ENCODE results near the gene KIAA1958.

Gene KIAA1958

DNA sequence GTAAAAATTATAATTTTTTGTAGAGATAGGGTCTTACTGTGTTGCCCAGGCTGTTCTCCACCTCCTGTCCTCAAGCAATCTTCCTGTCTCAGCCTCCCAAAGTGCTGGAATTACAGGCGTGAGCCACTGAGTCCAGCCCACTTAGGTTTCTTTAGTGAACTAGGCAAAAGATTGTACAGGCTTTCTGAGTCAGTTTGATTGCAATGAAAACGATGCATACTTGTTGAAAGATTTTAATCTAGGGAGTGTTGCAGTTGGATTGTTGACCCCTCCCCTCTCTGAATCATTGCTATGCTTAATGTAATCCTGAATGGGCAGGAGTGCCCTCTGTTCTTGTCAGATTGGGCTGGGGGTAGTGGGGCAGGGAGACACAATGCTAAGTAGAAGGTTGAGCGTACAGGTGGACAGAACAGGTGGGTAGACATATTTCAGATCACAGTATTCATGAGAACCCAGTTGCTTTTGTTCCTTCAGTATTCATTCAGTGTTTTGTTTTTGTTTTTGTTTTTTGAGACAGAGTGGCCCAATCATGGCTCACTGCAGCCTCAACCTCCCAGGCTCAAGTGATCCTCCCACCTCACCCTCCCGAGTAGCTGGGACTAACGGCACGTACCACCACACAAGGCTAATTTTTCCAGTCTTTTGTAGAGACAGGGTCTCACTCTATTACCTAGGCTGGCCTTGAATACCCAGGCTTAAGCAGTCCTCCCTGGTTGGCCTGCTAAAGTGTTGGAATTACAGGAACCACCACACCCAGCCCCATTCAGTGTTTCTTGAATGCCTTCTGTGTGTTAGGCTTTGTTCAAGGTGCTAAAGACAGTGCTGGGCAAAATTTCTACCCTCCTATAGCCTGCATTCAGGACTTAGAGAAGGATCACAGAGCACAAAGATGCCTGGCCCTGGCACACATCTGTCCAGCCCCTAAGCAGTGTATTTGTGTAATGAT lies 70.1 kb downstream of the KIAA1958 start:
- DNase-seq (ENCODE audit: low read depth in 2 of 2), result peak in 1 of 2 donors; percentile 38
- H3K4me3 ChIP-seq (replicated peaks in 1 of 2; ENCODE audit: low read depth in 2 of 2, low read length in 2 of 2), result no peak overlapping the region
- TF ChIP-seq, protein P1, sequence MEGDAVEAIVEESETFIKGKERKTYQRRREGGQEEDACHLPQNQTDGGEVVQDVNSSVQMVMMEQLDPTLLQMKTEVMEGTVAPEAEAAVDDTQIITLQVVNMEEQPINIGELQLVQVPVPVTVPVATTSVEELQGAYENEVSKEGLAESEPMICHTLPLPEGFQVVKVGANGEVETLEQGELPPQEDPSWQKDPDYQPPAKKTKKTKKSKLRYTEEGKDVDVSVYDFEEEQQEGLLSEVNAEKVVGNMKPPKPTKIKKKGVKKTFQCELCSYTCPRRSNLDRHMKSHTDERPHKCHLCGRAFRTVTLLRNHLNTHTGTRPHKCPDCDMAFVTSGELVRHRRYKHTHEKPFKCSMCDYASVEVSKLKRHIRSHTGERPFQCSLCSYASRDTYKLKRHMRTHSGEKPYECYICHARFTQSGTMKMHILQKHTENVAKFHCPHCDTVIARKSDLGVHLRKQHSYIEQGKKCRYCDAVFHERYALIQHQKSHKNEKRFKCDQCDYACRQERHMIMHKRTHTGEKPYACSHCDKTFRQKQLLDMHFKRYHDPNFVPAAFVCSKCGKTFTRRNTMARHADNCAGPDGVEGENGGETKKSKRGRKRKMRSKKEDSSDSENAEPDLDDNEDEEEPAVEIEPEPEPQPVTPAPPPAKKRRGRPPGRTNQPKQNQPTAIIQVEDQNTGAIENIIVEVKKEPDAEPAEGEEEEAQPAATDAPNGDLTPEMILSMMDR (IDR thresholded peaks at IDR 0.05; ENCODE audit: low read depth, low read length), result no peak

DNA sequence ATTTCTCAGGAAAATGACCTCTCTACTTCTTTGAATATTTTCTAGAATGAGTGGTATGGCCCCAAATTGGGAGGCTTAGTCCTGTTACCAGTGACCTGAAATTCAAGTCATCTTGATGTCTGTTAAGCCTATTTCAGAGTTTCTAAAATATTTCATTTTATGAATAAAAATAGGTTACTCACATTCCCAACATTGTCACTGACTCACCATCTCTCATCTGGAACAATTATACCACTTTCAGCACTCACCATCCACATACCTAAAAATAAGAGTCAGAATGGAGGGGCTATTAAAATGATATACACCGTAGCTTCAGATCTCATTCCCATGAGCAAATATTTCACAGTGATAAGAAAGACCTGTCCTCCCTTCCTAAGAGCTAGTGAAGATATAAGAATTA lies 71.8 kb downstream of the KIAA1958 start:
- TF ChIP-seq, protein P1 (IDR thresholded peaks at IDR 0.05; ENCODE audit: low read depth, low read length), result no peak
- peak in 1 of 2 donors; percentile 51 for DNase-seq (ENCODE audit: low read depth in 2 of 2)
- no peak overlapping the region for H3K4me3 ChIP-seq (replicated peaks in 1 of 2; ENCODE audit: low read depth in 2 of 2, low read length in 2 of 2)

DNA sequence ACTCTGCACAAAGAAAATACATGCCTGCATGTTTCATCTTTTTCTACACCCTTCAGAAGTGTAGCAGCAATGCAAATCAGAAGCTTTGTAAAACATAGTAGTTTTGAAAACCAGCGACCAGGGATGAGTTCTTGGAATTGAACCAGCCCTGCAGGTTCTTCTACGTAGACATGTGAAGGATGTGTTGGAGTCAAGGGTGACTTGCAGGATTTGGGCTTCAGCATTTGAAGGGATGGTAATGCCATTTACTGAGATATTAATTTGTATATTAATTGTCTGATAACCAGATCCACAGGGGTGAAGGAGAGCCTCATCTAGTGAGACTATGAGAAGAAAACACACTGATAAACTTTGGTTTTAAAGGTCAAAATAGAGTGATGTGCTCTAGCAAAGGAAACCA lies 72.4 kb downstream of the KIAA1958 start:
- H3K4me3 ChIP-seq (replicated peaks in 1 of 2; ENCODE audit: low read depth in 2 of 2, low read length in 2 of 2), result no peak overlapping the region
- no peak for DNase-seq (ENCODE audit: low read depth in 2 of 2)
- TF ChIP-seq, protein P1 (IDR thresholded peaks at IDR 0.05; ENCODE audit: low read depth, low read length), result no peak

DNA sequence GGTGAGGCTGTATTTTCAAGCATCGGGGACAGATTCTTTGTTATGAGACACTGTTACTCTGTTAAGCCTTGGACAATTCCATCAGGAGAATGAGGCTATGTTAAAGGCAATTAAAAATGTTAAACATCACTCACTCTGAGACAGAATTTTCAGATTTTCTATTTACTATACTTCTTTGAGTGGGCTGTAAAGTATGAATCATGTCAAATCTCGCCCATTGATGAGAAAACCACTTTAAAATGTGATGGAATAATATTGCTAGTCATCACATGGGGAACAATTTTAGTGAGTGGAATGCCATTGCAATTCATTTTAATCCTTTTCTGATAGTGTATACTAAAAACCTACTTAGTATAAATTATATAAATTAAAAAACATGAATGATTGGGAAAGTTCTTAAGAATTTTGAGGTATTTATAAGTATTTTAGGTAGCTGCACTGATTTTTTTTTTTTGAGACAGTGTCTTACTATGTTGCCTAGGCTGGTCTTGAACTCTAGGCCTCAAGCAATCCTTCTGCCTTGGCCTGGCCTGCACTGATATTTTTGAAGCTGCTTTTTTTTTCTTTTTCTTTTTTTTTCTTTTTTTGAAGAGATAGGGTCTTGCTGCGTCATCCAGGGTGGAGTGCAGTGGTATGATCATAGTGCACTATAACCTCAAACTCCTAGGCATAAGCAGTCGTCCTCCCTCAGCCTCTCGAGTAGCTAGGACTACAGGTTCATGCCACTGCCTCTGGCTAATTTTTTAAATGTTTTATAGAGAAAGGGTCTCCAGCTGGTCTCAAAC lies 73.2 kb downstream of the KIAA1958 start:
- TF ChIP-seq, protein P1 (IDR thresholded peaks at IDR 0.05; ENCODE audit: low read depth, low read length), result no peak
- H3K4me3 ChIP-seq (replicated peaks in 1 of 2; ENCODE audit: low read depth in 2 of 2, low read length in 2 of 2), result no peak overlapping the region
- no peak for DNase-seq (ENCODE audit: low read depth in 2 of 2)

DNA sequence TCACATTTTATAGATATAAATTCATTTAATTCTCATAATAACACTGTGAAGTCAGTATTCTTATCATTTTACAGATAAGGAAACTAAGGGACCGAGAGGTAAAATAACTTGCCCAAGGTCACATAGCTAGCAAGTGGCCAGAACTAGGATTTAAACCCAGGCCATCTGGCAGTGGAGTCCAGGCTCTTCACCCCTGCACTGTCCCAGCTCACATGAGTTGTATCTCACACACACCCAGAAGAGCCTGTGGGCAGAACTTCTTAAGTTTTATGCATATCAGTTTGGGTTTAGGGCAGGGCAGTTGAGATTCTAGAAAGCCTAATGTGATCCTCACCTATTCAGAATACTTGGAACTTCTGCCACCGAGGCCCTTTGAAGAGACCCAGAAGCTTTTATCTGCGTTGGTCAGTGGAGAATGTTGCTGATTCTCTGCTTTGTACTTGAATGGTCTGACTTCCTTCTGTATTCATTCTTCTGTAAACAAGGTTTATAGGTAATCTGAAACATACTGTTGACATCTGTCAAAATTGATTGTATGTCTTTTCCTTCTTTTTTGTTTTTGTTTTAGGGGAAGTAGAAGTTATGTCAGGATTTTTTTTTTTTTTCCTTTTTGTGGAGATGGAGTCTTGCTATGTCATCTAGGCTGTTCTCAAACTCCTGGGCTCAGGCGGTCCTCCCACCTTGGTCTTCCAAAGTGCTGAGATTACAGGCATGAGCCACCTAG lies 75.8 kb downstream of the KIAA1958 start:
- TF ChIP-seq, protein P1 (IDR thresholded peaks at IDR 0.05; ENCODE audit: low read depth, low read length), result no peak
- no peak for DNase-seq (ENCODE audit: low read depth in 2 of 2)
- no peak overlapping the region for H3K4me3 ChIP-seq (replicated peaks in 1 of 2; ENCODE audit: low read depth in 2 of 2, low read length in 2 of 2)

DNA sequence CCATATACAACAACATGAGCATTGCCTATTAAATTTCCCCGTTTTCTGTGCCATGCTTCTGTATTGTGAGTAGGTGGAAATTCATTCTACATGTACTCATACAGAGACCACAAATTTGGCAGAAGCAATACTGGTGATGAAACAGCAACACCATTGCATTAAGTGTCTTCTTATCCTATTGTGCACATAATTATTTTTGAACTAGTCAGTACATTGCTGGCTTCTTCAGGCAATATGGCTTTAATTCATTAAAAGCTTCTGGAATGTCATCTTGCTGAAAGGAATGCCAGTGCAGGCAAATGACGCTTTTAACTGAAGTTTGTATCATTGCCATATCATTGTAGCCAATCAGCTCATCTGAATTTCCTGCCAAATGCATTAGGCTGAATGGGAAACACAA lies 82.6 kb downstream of the KIAA1958 start:
- peak; percentile 71 to 75 for DNase-seq (ENCODE audit: low read depth in 2 of 2)
- TF ChIP-seq, protein P1 (IDR thresholded peaks at IDR 0.05; ENCODE audit: low read depth, low read length), result no peak
- H3K4me3 ChIP-seq (replicated peaks in 1 of 2; ENCODE audit: low read depth in 2 of 2, low read length in 2 of 2), result no peak overlapping the region
